Esophagus muscularis mucosa (tissue), 3 donors: Measurements from ENCODE around the gene PIP4K2A.

ENCODE experiments used
- CTCF ChIP-seq, 3 experiments: fragments of 200-600 bp in 2 of 3; fragments of 450-650 bp in 1 of 3; sonication (generic) in 2 of 3; IDR thresholded peaks; one replicate each; pipeline ENCODE4 v1.5.1; 2017 to 2019; ENCODE audit warnings: antibody characterized with exemption in 3 of 3, mild to moderate bottlenecking in 2 of 3, moderate library complexity in 1 of 3
- POLR2A ChIP-seq: fragments of 450-650 bp; IDR thresholded peaks from one replicate; pipeline ENCODE4 v1.6.1; 2017; ENCODE audit warnings: antibody characterized with exemption, moderate library complexity, mild to moderate bottlenecking, low read depth
- POLR2AphosphoS5 ChIP-seq, 2 donors: sonication (generic); formaldehyde crosslinking; IDR thresholded peaks; one replicate each; pipeline ENCODE4 v1.6.1; 2017; ENCODE audit warnings: antibody characterized with exemption in 2 of 2

GRCh38 chr10:22624287-22624738 lies 90.1 kb downstream of the PIP4K2A start:
- TF ChIP-seq POLR2AphosphoS5 (IDR thresholded peaks at IDR 0.05), result no peak
- TF ChIP-seq POLR2A, result no peak
- TF ChIP-seq CTCF (IDR thresholded peaks at IDR 0.05), result no peak
